K562 (cell line): ENCODE measurements around the gene FPGS. TPM values are rescaled to one million over a fixed set of nuclear protein-coding genes. Genes with fewer than 3 reads are reported as not detected.

Experiments used
- AFF1 ChIP-seq, 2 experiments: fragments of 450-650 bp; IDR thresholded peaks; 2 replicates each; pipeline ENCODE4 v1.6.1; 2018; ENCODE audit warnings: mild to moderate bottlenecking in 2 of 2, low read depth in 1 of 2; ENCODE audit not compliant: partially characterized antibody in 2 of 2
- CC2D1A ChIP-seq: fragments of 450-650 bp; IDR thresholded peaks from 2 replicates; pipeline ENCODE4 v1.6.1; 2017; ENCODE audit warnings: mild to moderate bottlenecking
- ESRRB ChIP-seq: fragments of 250-450 bp; sonication (Bioruptor Pico); IDR thresholded peaks from 2 replicates; pipeline ENCODE4 v1.5.0; 2020; ENCODE audit warnings: mild to moderate bottlenecking, moderate library complexity, borderline replicate concordance
- MEF2D ChIP-seq: conservative IDR thresholded peaks from 2 replicates; pipeline ENCODE4 v1.6.1; 2016; ENCODE audit warnings: low read depth, missing genetic modification characterization, missing compliant biosample characterization
- MEIS2 ChIP-seq: fragments of 450-650 bp; IDR thresholded peaks from 2 replicates; pipeline ENCODE4 v1.6.1; 2014; ENCODE audit warnings: mild to moderate bottlenecking; ENCODE audit not compliant: partially characterized antibody
- RB1 ChIP-seq: fragments of 450-650 bp; IDR thresholded peaks from 2 replicates; pipeline ENCODE4 v1.6.1; 2017; ENCODE audit warnings: low read depth, mild to moderate bottlenecking
- TEAD2 ChIP-seq: fragments of 450-650 bp; IDR thresholded peaks from 2 replicates; pipeline ENCODE4 v1.6.1; 2016; ENCODE audit warnings: missing genetic modification characterization, control low read depth, missing compliant biosample characterization
- TFAP4 ChIP-seq: sonication (generic); formaldehyde crosslinking; IDR thresholded peaks from 2 replicates; pipeline ENCODE4 v1.8.0; 2022; ENCODE audit warnings: missing genetic modification reagents, mild to moderate bottlenecking, moderate library complexity, borderline replicate concordance
- THAP12 ChIP-seq: fragments of 250-450 bp; sonication (Bioruptor Pico); IDR thresholded peaks from 2 replicates; pipeline ENCODE4 v1.9.0; 2021; ENCODE audit warnings: mild to moderate bottlenecking, inconsistent platforms
- UBTF ChIP-seq, 2 experiments: IDR thresholded peaks; 2 replicates each; pipeline ENCODE4 v1.6.1; 2012; ENCODE audit warnings: improper control_type of control experiment in 2 of 2, low read depth in 2 of 2, low read length in 2 of 2, borderline replicate concordance in 1 of 2
- ZBTB33 ChIP-seq: sonication (generic); formaldehyde crosslinking; IDR thresholded peaks from 2 replicates; pipeline ENCODE4 v1.8.1; 2023; ENCODE audit warnings: mild to moderate bottlenecking, missing genetic modification reagents
- ZNF408 ChIP-seq: fragments of 250-450 bp; sonication (Bioruptor Pico); IDR thresholded peaks from 2 replicates; pipeline ENCODE4 v1.4.0; 2020; ENCODE audit warnings: low read depth, mild to moderate bottlenecking, moderate library complexity
- ZNF584 ChIP-seq: fragments of 200-800 bp; sonication (Bioruptor generic); IDR thresholded peaks from 2 replicates; pipeline ENCODE4 v1.6.1; 2016; ENCODE audit warnings: low read depth, mild to moderate bottlenecking, missing genetic modification characterization, missing compliant biosample characterization
- ZNF778 ChIP-seq: fragments of 450-650 bp; formaldehyde crosslinking; IDR thresholded peaks from 2 replicates; pipeline ENCODE4 v1.4.0; 2020; ENCODE audit warnings: mild to moderate bottlenecking, moderate library complexity
- polyA plus RNA-seq, 8 experiments: library from polyadenylated mRNA; depleted of rRNA in 4 of 8; stranded (reverse) in 5 of 8; unstranded in 3 of 8; fragments of >200 nt; fragmentation: Nextera tagmentation in 2 of 8; fragmentation: Illumina TruSeq in 1 of 8; extraction: Ambion mirVana in 2 of 8; extraction: Trizol in 1 of 8; gene quantifications; 2 replicates each; pipeline versions ENCODE4 v1.2.1 to v1.2.3, GENCODE V29; 2011 to 2014; ENCODE audit warnings: inconsistent platforms in 1 of 8, missing spikeins in 1 of 8
- total RNA-seq, 7 experiments: library from RNA; depleted of rRNA in 6 of 7; stranded (reverse); fragments of >200 nt in 6 of 7; fragmentation: Illumina TruSeq in 2 of 7; extraction: Trizol in 2 of 7; gene quantifications; 2 replicates each; pipeline versions ENCODE4 v1.2.1 to v1.2.3, GENCODE V29; 2011 to 2021; ENCODE audit warnings: low replicate concordance in 1 of 7

The FPGS gene
- total and polyA plus RNA-seq, 9 of the 15 experiments (the other 6 are each of a cell fraction or from before 2014, with no cell fraction given) = 0.84 to 86.4 (median 59.2) TPM

GRCh38 chr9:127825319-127826051 is 22.8 kb downstream of the FPGS start (continued):
- TF ChIP-seq AFF1 (IDR thresholded peaks at IDR 0.05; ENCODE audit: low read depth in 1 of 2, partially characterized antibody in 2 of 2) = no peak
- peak; percentile 44; the same call in 1 of the 2 replicates for TF ChIP-seq ZBTB33 (CRISPR knock-in tag)
- peak; percentile 54; the same call in 1 of the 2 replicates for TF ChIP-seq THAP12
- TF ChIP-seq CC2D1A = no peak
- no peak for TF ChIP-seq TEAD2 (tag)
- TF ChIP-seq ZNF408 (CRISPR knock-in tag) = no peak
- no peak for TF ChIP-seq MEF2D (tag)
- TF ChIP-seq ZNF778 (CRISPR knock-in tag) = no peak
- TF ChIP-seq RB1 = peak; percentile 60; the same call in 1 of the 2 replicates
- TF ChIP-seq UBTF (IDR thresholded peaks at IDR 0.05; ENCODE audit: borderline replicate concordance in 1 of 2, low read depth in 2 of 2, low read length in 2 of 2) = peak in 1 of 2 experiments; percentile 35; a peak in 1 of 4 replicates
- TF ChIP-seq TFAP4 (CRISPR knock-in tag) = 0 out of 2 replicates have a peak, but pooled peaks have one; percentile 11
- no peak for TF ChIP-seq ESRRB (CRISPR knock-in tag)
- peak; percentile 2 for TF ChIP-seq MEIS2
- TF ChIP-seq ZNF584 (CRISPR knock-in tag) = no peak
